ENCODE results near the gene RNASE9. TPM values are rescaled to one million over a fixed set of nuclear protein-coding genes. Genes with fewer than 3 reads are reported as not detected.

Gene RNASE9
- total RNA-seq, 1 donor from 2014 or later, result not detected

- DNase-seq (ENCODE audit: low spot score), result no peak
- Mint-ChIP-seq H3K27ac (ENCODE audit: unreplicated experiment) (no peak overlapping the region), H3K4me1 (ENCODE audit: low read depth) (no peaks in the 10 kb centered on the region), H3K27me3 (ENCODE audit: low read depth) (no peaks in the 10 kb centered on the region), H3K4me3 (ENCODE audit: unreplicated experiment) (no peak overlapping the region), H3K36me3 (ENCODE audit: low read depth) (no peaks in the 10 kb centered on the region), H3K9me3 (ENCODE audit: low read depth) (no peaks in the 10 kb centered on the region)
- no peak for TF ChIP-seq CTCF (IDR thresholded peaks at IDR 0.05)
Measured at GRCh38 chr14:20606902-20607242, 46.0 kb upstream of the RNASE9 start.

GRCh38 chr14:20606190-20606901 lies 45.5 kb upstream of the RNASE9 start:
- no peaks in the 10 kb centered on the region for H3K4me1 Mint-ChIP-seq (ENCODE audit: low read depth)
- H3K9me3 Mint-ChIP-seq (ENCODE audit: low read depth), result no peaks in the 10 kb centered on the region
- no peak for DNase-seq (ENCODE audit: low spot score)
- H3K4me3 Mint-ChIP-seq (ENCODE audit: unreplicated experiment), result no peak overlapping the region
- H3K36me3 Mint-ChIP-seq (ENCODE audit: low read depth), result no peaks in the 10 kb centered on the region
- H3K27me3 Mint-ChIP-seq (ENCODE audit: low read depth), result no peaks in the 10 kb centered on the region
- H3K27ac Mint-ChIP-seq (ENCODE audit: unreplicated experiment), result no peak overlapping the region
- TF ChIP-seq CTCF (IDR thresholded peaks at IDR 0.05), result peak; percentile 67

GRCh38 chr14:20603813-20604690 lies 43.2 kb upstream of the RNASE9 start:
- Mint-ChIP-seq H3K27ac (ENCODE audit: unreplicated experiment) (no peak overlapping the region), H3K9me3 (ENCODE audit: low read depth) (no peaks in the 10 kb centered on the region), H3K27me3 (ENCODE audit: low read depth) (peaks cover 4% of the 10 kb centered on the region), H3K4me1 (ENCODE audit: low read depth) (no peaks in the 10 kb centered on the region), H3K36me3 (ENCODE audit: low read depth) (no peaks in the 10 kb centered on the region), H3K4me3 (ENCODE audit: unreplicated experiment) (no peak overlapping the region)
- no peak for TF ChIP-seq CTCF (IDR thresholded peaks at IDR 0.05)
- no peak for DNase-seq (ENCODE audit: low spot score)

- Mint-ChIP-seq H3K27me3 (ENCODE audit: low read depth) (peaks cover 4% of the 10 kb centered on the region), H3K27ac (ENCODE audit: unreplicated experiment) (no peak overlapping the region), H3K9me3 (ENCODE audit: low read depth) (no peaks in the 10 kb centered on the region), H3K36me3 (ENCODE audit: low read depth) (no peaks in the 10 kb centered on the region), H3K4me1 (ENCODE audit: low read depth) (no peaks in the 10 kb centered on the region), H3K4me3 (ENCODE audit: unreplicated experiment) (no peak overlapping the region)
- DNase-seq (ENCODE audit: low spot score), result no peak
- no peak for TF ChIP-seq CTCF (IDR thresholded peaks at IDR 0.05)
Measured at GRCh38 chr14:20602583-20602982, 41.7 kb upstream of the RNASE9 start.

GRCh38 chr14:20601522-20601921 lies 40.7 kb upstream of the RNASE9 start:
- peaks cover 4% of the 10 kb centered on the region for H3K27me3 Mint-ChIP-seq (ENCODE audit: low read depth)
- H3K4me1 Mint-ChIP-seq (ENCODE audit: low read depth), result no peaks in the 10 kb centered on the region
- no peaks in the 10 kb centered on the region for H3K9me3 Mint-ChIP-seq (ENCODE audit: low read depth)
- H3K27ac Mint-ChIP-seq (ENCODE audit: unreplicated experiment), result no peak overlapping the region
- no peaks in the 10 kb centered on the region for H3K36me3 Mint-ChIP-seq (ENCODE audit: low read depth)
- TF ChIP-seq CTCF (IDR thresholded peaks at IDR 0.05), result no peak
- DNase-seq (ENCODE audit: low spot score), result no peak
- no peak overlapping the region for H3K4me3 Mint-ChIP-seq (ENCODE audit: unreplicated experiment)

Data from chondrocyte (in vitro differentiated cells).